ENCODE results near the gene CTSC. TPM values are rescaled to one million over a fixed set of nuclear protein-coding genes. Genes with fewer than 3 reads are reported as not detected.

Gene CTSC
- total and polyA plus RNA-seq, 11 donors: 8.9 to 289 (median 19.2) TPM

- H3K9me3 ChIP-seq: no peaks in the 10 kb centered on the region
- TF ChIP-seq POLR2A (IDR thresholded peaks at IDR 0.05) (no peak), CTCF (IDR thresholded peaks at IDR 0.05) (no peak)
- H3K27me3 ChIP-seq: no peaks in the 10 kb centered on the region
- ATAC-seq (no peak), DNase-seq (no peak)
- H3K4me3 ChIP-seq: no peak overlapping the region
- H3K4me1 ChIP-seq: no peaks in the 10 kb centered on the region
- H3K27ac ChIP-seq: no peak overlapping the region
- 84 to 93% (median 88%) methylated on average over 2 of the region's 2 CpGs for WGBS, 4 donors
- H3K36me3 ChIP-seq: no peaks in the 10 kb centered on the region
- intact Hi-C loops (cut with DNase I): no loop called here
These were observed 39.6 kb upstream of the CTSC start for GRCh38 chr11:88377144-88377543.

- Histone ChIP-seq H3K4me1 (no peaks in the 10 kb centered on the region), H3K27me3 (no peaks in the 10 kb centered on the region), H3K36me3 (no peaks in the 10 kb centered on the region), H3K27ac (no peak overlapping the region), H3K4me3 (no peak overlapping the region), H3K9me3 (no peaks in the 10 kb centered on the region)
- intact Hi-C loops (cut with DNase I): no loop called here
- DNase-seq: no peak
- 81 to 83% (median 83%) methylated on average over 2 of the region's 2 CpGs for WGBS, 4 donors
- ATAC-seq: no peak
- no peak for TF ChIP-seq CTCF (IDR thresholded peaks at IDR 0.05)
- TF ChIP-seq POLR2A (IDR thresholded peaks at IDR 0.05): no peak
These were observed 38.5 kb upstream of the CTSC start for GRCh38 chr11:88375927-88376470.

GRCh38 chr11:88370782-88371181 lies 33.2 kb upstream of the CTSC start:
- H3K27ac ChIP-seq: no peak overlapping the region
- intact Hi-C loops (cut with DNase I): no loop called here
- H3K36me3 ChIP-seq: no peaks in the 10 kb centered on the region
- no peak for ATAC-seq
- H3K27me3 ChIP-seq: no peaks in the 10 kb centered on the region
- no peak for TF ChIP-seq CTCF (IDR thresholded peaks at IDR 0.05)
- no peak for TF ChIP-seq POLR2A (IDR thresholded peaks at IDR 0.05)
- H3K4me1 ChIP-seq: no peaks in the 10 kb centered on the region
- no peak for DNase-seq
- H3K9me3 ChIP-seq: no peaks in the 10 kb centered on the region
- WGBS, 4 donors: 83 to 93% (median 88%) methylated on average over 2 of the region's 2 CpGs
- no peak overlapping the region for H3K4me3 ChIP-seq

- Histone ChIP-seq H3K27me3 (no peaks in the 10 kb centered on the region), H3K27ac (no peak overlapping the region), H3K36me3 (no peaks in the 10 kb centered on the region), H3K4me1 (peaks cover 0 to 11% (median 0%) of the 10 kb centered on the region in 12 donors), H3K4me3 (no peak overlapping the region), H3K9me3 (no peaks in the 10 kb centered on the region)
- 73 to 82% (median 79%) methylated on average over 3 of the region's 3 CpGs for WGBS, 4 donors
- intact Hi-C loops (cut with DNase I): no loop called here
- TF ChIP-seq POLR2A (IDR thresholded peaks at IDR 0.05): no peak
- TF ChIP-seq CTCF (IDR thresholded peaks at IDR 0.05): no peak
- ATAC-seq: no peak
- DNase-seq: no peak
These were observed 29.8 kb upstream of the CTSC start for GRCh38 chr11:88367310-88367709.
